ENCODE data around the gene PREX1.

DNA sequence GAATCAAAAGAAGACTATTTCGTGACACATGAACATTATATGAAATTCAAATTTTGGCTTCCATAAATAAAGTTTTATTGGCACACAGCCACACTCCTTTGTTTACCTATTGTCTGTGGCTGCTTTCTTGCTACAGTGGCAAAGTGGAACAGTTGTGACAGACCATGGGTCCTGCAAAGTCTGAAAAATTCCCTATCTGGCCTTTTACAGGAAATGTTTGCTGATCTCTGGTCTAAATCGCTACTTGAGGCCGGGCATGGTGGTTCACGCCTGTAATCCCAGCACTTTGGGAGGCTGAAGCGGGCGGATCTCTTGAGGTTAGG, 23.1 kb upstream of the PREX1 start:
- no peak for TF ChIP-seq CTCF (IDR thresholded peaks at IDR 0.05; ENCODE audit: low read depth, low read length)
- TF ChIP-seq POLR2A (IDR thresholded peaks at IDR 0.05; ENCODE audit: extremely low read depth, insufficient read length) = no peak
